ENCODE measurements around the gene ACYP1.

Gene ACYP1

DNA sequence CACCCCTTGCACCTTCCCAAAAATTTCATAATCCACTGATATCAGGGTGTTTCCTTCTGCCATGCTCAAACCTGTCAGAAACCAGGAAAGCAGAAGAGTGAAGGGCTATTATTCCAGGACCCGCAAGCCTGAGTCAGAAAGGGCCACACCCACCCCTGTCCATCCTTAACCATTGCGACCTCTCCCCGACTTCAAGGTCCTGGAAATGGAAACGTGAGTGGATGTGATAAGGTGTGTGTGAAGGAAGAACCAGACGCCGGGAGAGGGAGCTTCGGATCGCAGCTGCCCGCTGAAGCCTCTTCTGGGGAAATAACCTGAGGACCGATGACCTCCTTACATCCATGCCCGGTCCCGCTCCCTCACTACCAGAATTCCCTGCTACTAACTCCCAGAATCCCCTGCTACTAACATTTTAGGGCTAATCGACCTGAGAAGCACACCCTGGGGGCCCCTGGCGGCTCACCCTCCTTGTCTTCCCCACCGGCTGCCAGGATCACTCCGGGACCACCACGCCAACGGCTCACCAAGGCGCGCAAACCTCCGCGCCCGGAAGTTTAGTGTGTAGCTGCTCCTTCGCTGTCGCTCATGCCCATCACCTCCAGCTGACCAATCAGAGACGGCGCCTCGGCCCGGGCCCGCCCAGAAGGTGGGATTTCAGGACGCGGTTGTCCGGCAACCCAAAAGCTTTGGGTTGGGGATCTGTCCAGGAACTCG lies at the start of gene ACYP1:
Gene ACYP1, minus strand, starts transcription at position 534 of the 714 bp plus-strand sequence. Its CDS starts 471 bp downstream, at position 63.
- in situ Hi-C loops (cut with MboI; ENCODE audit: low sequenced_read_pairs) = no loop called here

DNA sequence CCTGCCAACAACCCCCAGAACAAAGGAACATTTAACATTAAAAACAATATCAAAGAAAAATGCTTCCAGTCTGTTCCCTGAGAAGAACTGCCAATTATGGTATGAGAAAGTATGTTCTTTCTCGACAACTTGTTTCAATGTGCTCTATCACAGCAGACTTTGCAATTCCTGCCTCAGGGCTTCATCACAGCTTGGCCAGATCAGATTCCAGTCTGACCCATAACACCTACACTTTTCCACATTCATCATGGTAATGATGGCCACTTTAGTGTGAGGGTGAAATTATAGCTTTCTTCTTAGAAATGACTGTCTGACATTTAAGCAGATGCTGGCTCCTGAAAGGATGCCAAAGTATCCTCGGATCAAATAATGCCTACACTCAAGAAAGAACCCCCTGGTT lies 46.1 kb upstream of the ACYP1 start:
- in situ Hi-C loops (cut with MboI; ENCODE audit: low sequenced_read_pairs) = no loop called here

- in situ Hi-C loops (cut with MboI; ENCODE audit: low sequenced_read_pairs) = no loop called here
These were observed 43.4 kb upstream of the ACYP1 start for GRCh38 chr14:75107186-75107585.

GRCh38 chr14:75101491-75101890 lies 37.7 kb upstream of the ACYP1 start:
- in situ Hi-C loops (cut with MboI; ENCODE audit: low sequenced_read_pairs) = no loop called here

GRCh38 chr14:75098682-75099081 lies 34.9 kb upstream of the ACYP1 start:
- in situ Hi-C loops (cut with MboI; ENCODE audit: low sequenced_read_pairs) = loop anchor here (25.0 kb wide), 1 partner anchor 236 kb away; no protein-coding TSS in a partner anchor

DNA sequence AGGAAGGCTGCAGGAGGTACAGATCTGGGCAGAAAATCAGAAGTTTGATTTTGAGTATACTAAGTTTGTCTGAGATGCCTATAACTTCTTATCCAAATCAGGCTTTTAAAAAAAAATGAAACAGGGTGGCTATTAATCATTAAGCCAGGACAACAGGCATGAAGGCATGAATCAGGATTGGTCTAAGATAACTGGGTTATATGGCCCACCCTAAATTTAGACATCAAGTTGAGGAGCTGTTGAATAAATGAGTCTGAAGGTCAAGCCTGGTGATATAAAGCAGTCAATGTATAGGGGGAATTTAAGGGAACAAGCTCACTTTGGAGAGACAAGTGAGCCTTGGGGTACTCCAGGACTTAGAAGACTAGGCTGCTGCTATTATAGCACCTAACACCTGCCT lies 34.4 kb upstream of the ACYP1 start:
- in situ Hi-C loops (cut with MboI; ENCODE audit: low sequenced_read_pairs) = loop anchor here (25.0 kb wide), 1 partner anchor 236 kb away; no protein-coding TSS in a partner anchor

DNA sequence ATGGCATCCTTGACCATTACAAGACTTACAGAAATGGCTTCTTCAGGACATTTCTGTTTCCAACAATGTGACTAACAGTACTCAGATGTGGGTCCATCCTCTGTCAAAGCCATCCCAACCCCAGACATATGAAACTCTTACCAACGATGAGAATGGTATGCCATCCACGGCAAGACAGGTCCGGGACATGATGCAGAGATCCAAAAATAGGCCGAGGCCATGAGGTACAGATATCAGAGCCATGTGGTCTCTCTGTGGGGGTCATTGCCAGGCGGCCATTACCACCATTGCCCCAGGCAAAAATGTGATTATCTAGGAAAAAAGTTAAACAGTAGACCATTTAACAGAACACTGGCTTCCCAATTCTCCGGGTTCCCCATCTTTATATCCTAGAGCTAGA lies 33.1 kb upstream of the ACYP1 start:
- in situ Hi-C loops (cut with MboI; ENCODE audit: low sequenced_read_pairs) = loop anchor here (25.0 kb wide), 1 partner anchor 235 kb away; no protein-coding TSS in a partner anchor

- in situ Hi-C loops (cut with MboI; ENCODE audit: low sequenced_read_pairs) = loop anchor here (25.0 kb wide), 1 partner anchor 233 kb away; no protein-coding TSS in a partner anchor
These were observed 31.9 kb upstream of the ACYP1 start for GRCh38 chr14:75095690-75096089.

DNA sequence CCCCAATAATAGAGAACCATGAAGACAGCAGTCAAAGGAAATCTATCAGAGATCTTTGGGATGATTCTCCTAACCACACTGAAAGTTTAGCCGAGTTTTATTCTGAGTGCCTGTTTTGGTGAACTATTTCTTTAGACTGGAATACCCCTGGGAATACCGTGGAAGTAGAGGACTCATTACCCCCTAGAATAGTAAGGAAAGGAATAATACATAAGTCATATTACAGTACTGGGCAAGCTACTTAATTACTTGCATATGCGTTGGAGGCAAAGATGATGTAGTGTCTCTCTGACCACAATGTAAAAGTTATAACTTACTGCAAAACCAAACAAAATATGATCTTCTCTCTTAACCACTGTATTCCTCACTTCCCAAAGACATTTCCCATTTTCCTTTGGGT lies 31.1 kb upstream of the ACYP1 start:
- in situ Hi-C loops (cut with MboI; ENCODE audit: low sequenced_read_pairs) = loop anchor here (25.0 kb wide), 1 partner anchor 233 kb away; no protein-coding TSS in a partner anchor

- in situ Hi-C loops (cut with MboI; ENCODE audit: low sequenced_read_pairs) = loop anchor here (25.0 kb wide), 1 partner anchor 230 kb away; no protein-coding TSS in a partner anchor
These were observed 28.9 kb upstream of the ACYP1 start for GRCh38 chr14:75092698-75093097.

- in situ Hi-C loops (cut with MboI; ENCODE audit: low sequenced_read_pairs) = loop anchor here (25.0 kb wide), 1 partner anchor 229 kb away; no protein-coding TSS in a partner anchor
These were observed 27.4 kb upstream of the ACYP1 start for GRCh38 chr14:75091251-75091650.

- in situ Hi-C loops (cut with MboI; ENCODE audit: low sequenced_read_pairs) = loop anchor here (25.0 kb wide), 1 partner anchor 228 kb away; no protein-coding TSS in a partner anchor
These were observed 26.5 kb upstream of the ACYP1 start for GRCh38 chr14:75090353-75090752.

- in situ Hi-C loops (cut with MboI; ENCODE audit: low sequenced_read_pairs) = loop anchor here (25.0 kb wide), 1 partner anchor 226 kb away; no protein-coding TSS in a partner anchor
These were observed 24.9 kb upstream of the ACYP1 start for GRCh38 chr14:75088566-75089373.

GRCh38 chr14:75088153-75088552 lies 24.3 kb upstream of the ACYP1 start:
- in situ Hi-C loops (cut with MboI; ENCODE audit: low sequenced_read_pairs) = loop anchor here (25.0 kb wide), 1 partner anchor 226 kb away; no protein-coding TSS in a partner anchor

DNA sequence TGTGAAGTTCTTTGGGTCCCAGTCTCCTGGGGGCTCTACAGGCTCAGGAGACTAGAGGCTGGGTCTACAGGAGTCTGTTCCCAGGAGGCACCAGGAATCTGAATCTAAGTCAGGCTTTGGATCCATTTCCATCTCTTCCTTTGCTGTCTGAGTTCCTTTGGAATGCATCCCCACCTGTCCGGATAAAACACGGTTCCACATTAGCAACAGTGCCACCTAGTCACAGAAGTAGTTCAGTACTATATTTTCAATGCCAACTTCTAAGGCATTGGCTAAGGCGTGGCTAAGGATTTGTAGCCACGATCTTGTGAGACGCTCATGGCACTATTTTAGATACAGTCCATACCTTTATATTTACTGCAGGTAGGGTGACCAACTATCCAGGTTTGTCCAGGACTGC lies 20.7 kb upstream of the ACYP1 start:
- in situ Hi-C loops (cut with MboI; ENCODE audit: low sequenced_read_pairs) = loop anchor here (25.0 kb wide), 1 partner anchor 222 kb away; no protein-coding TSS in a partner anchor

DNA sequence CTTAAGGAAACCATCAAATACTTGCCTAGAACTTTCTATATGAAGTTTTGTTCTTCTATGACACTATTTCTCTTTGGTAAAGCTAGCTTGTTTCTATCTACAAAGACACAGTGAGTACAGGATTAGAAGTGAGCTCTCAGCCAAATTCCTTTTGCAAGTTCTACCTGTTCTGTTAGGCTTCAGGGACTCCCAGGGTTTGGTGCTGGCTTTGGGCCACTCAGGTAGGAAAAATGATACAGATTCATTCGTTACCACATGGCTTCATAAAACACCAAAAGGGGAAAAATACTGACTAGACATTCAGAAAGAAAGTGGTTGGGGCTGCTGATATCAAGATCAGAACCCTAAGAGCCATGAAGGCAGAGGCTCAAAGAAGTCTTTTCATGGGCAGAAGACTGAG lies 19.4 kb upstream of the ACYP1 start:
- in situ Hi-C loops (cut with MboI; ENCODE audit: low sequenced_read_pairs) = loop anchor here (25.0 kb wide), 1 partner anchor 221 kb away; no protein-coding TSS in a partner anchor

GRCh38 chr14:75081660-75082229 lies 17.9 kb upstream of the ACYP1 start:
- in situ Hi-C loops (cut with MboI; ENCODE audit: low sequenced_read_pairs) = loop anchor here (25.0 kb wide), 1 partner anchor 219 kb away; no protein-coding TSS in a partner anchor

DNA sequence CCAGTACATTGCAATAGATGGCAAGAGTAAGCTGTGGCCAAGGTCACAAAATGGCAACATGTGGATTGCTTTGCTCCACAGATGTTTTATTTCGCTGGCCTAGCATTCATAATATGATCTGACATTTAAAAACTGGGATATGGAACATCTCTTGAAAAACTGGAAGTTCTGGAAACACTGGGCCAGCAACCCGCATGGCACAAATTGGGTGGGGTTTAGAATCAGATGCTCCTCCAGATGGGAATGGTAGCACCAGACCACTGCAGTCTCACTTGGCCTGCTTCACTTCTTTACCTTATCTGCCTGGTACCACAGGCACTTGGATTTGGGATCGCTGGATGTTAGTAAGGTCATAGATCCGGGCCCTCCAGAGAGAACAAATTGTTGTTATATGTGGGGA lies 15.7 kb upstream of the ACYP1 start:
- in situ Hi-C loops (cut with MboI; ENCODE audit: low sequenced_read_pairs) = loop anchor here (25.0 kb wide), 1 partner anchor 217 kb away; no protein-coding TSS in a partner anchor

GRCh38 chr14:75077794-75078193 lies 14.0 kb upstream of the ACYP1 start:
- in situ Hi-C loops (cut with MboI; ENCODE audit: low sequenced_read_pairs) = loop anchor here (25.0 kb wide), 1 partner anchor 215 kb away; no protein-coding TSS in a partner anchor

- in situ Hi-C loops (cut with MboI; ENCODE audit: low sequenced_read_pairs) = no loop called here
These were observed 6.6 kb upstream of the ACYP1 start for GRCh38 chr14:75070383-75070782.

GRCh38 chr14:75069811-75070145 lies 6.0 kb upstream of the ACYP1 start:
- in situ Hi-C loops (cut with MboI; ENCODE audit: low sequenced_read_pairs) = no loop called here

Data from HL-60/S4 treated with phorbol 12-myristate 13-acetate at 8.2 ng/mL for 4 days and 3 days (cell line).